Hepatocyte (in vitro differentiated cells): ENCODE results near the gene ARHGAP31.

ENCODE experiments used
- EZH2phosphoT487 ChIP-seq: fragments of 200-600 bp; sonication (generic); IDR thresholded peaks from one replicate; pipeline ENCODE4 v1.6.1; 2018; ENCODE audit warnings: antibody characterized with exemption, mild to moderate bottlenecking, low read depth, moderate library complexity; ENCODE audit not compliant: unreplicated experiment, severe bottlenecking
- TF ChIP-seq, protein P1 (sequence below): fragments of 200-600 bp; sonication (generic); IDR thresholded peaks from 2 replicates; pipeline ENCODE4 v1.5.1; 2016; ENCODE audit warnings: antibody characterized with exemption, mild to moderate bottlenecking; ENCODE audit not compliant: poor library complexity

DNA sequence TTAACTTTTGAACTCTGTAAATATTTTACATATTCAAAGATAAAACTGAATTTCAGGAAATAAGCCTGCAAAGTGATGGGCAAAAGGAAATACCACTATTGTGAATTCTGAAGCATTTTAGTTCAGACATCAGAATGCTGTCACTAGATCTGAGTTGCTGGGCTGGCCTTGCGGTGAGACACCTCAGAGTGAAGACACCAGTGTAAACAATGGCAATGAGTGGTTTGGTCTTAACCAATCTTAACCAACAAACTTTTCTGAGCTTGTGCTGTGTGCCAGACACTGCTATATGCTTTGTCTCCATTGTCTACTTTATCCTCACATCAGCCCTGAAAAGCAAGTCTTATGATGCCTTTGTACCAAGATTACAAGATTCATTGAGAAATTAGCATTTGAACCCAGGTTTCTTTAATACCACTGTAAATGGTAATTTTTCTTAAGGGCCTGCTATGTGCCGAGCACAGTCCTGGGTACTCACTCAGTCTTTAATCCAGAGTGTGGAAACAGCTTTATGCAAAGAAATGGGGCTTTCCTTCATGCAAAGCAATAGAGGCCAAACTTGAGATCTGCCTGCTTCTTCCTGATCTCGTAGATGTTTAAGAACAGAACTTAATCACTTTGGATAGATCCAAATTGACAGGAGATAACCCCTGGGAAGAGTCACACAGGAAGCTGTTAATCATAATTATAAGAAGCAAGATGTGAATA, 114.2 kb downstream of the ARHGAP31 start:
- TF ChIP-seq, protein P1, sequence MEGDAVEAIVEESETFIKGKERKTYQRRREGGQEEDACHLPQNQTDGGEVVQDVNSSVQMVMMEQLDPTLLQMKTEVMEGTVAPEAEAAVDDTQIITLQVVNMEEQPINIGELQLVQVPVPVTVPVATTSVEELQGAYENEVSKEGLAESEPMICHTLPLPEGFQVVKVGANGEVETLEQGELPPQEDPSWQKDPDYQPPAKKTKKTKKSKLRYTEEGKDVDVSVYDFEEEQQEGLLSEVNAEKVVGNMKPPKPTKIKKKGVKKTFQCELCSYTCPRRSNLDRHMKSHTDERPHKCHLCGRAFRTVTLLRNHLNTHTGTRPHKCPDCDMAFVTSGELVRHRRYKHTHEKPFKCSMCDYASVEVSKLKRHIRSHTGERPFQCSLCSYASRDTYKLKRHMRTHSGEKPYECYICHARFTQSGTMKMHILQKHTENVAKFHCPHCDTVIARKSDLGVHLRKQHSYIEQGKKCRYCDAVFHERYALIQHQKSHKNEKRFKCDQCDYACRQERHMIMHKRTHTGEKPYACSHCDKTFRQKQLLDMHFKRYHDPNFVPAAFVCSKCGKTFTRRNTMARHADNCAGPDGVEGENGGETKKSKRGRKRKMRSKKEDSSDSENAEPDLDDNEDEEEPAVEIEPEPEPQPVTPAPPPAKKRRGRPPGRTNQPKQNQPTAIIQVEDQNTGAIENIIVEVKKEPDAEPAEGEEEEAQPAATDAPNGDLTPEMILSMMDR, result no peak
- TF ChIP-seq EZH2phosphoT487, result no peak
